Activated CD8-positive, alpha-beta memory T cell treated with anti-CD3 and anti-CD28 coated beads for 48 hours (primary cell): ENCODE results near the gene FNDC10.

Experiments
- DNase-seq, 3 experiments: peaks; one replicate each; pipeline ENCODE4 v3.0.0-alpha.2; 2020; ENCODE audit warnings: low read depth in 2 of 3, low spot score in 2 of 3

The FNDC10 gene

DNA sequence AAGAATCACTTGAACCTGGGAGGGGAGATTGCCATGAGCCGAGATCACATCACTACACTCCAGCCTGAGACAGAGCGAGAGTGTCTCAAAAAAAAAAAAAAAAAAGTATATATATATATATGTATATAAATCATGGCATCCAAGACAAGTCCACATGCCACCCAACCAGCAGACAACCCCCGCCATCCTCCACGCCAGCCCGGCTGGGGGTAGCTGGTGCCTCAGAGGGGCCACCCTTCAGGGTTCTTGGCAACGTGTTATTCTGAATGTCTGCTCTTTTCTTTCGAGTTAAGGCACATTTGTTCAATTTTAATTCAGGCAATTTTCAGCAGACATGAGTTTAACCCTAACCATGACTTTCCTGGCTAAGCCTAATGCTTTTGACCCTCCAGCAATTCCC, 49.8 kb downstream of the FNDC10 start:
- DNase-seq, result no peak

DNA sequence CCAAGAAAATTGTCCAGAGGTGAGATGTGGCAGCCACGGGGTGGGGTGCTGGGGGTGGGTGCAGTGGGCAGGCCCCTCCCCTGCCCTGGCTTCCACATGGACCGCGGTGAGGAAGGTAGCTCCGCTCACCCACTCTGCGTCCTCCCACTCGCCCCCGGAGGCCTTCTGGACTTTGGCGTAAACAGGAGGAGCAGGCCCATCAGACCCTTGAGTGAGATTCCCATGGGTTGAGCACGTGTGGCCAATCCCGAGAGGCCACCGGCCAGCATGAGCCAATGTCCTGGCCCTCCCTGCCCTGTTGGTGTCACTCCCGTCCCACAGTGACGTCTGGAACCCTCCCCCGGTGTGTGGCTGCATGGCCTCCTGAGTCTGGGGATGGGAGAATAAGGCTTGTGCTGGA, 51.3 kb downstream of the FNDC10 start:
- DNase-seq, result no peak
